ENCODE data around the gene MSMP.

The MSMP gene

GRCh38 chr9:35754264-35754663, at the start of gene MSMP:
MSMP (minus strand) TSS chr9:35754276; CDS start chr9:35754129, 147 bp downstream.
- TF ChIP-seq, protein P1, sequence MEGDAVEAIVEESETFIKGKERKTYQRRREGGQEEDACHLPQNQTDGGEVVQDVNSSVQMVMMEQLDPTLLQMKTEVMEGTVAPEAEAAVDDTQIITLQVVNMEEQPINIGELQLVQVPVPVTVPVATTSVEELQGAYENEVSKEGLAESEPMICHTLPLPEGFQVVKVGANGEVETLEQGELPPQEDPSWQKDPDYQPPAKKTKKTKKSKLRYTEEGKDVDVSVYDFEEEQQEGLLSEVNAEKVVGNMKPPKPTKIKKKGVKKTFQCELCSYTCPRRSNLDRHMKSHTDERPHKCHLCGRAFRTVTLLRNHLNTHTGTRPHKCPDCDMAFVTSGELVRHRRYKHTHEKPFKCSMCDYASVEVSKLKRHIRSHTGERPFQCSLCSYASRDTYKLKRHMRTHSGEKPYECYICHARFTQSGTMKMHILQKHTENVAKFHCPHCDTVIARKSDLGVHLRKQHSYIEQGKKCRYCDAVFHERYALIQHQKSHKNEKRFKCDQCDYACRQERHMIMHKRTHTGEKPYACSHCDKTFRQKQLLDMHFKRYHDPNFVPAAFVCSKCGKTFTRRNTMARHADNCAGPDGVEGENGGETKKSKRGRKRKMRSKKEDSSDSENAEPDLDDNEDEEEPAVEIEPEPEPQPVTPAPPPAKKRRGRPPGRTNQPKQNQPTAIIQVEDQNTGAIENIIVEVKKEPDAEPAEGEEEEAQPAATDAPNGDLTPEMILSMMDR (IDR thresholded peaks at IDR 0.05; ENCODE audit: low read depth, low read length), result no peak

GRCh38 chr9:35801328-35802128, 47.5 kb upstream of the MSMP start:
- no peak overlapping the region for H3K4me3 ChIP-seq (ENCODE audit: low read depth, low read length)
- TF ChIP-seq, protein P1 (IDR thresholded peaks at IDR 0.05; ENCODE audit: low read depth, low read length), result no peak

More at GRCh38 chr9:35754264-35754663, at the start of gene MSMP:
- no peak within 1 kb of the TSS for H3K4me3 ChIP-seq (ENCODE audit: low read depth, low read length)

DNA sequence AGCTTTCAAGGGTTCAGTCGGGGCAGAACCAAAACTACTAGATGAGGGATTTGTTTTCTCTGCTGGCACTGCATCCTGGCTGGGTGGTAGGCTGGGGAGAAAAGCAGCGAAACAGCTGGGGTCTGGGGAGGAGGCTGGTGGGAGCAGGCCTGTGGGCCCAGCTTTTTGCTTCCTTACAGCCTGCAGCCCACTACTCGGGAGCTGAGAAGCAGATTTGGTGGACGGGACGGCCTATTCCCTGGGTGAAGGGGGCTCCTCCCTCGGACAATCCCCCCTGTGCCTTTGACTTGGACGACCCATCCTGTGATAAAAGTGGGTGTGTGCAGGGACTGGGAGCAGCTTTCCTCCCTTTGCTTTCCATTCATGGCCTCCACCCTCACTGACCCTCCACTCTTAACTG, 46.5 kb upstream of the MSMP start:
- no peak overlapping the region for H3K4me3 ChIP-seq (ENCODE audit: low read depth, low read length)

DNA sequence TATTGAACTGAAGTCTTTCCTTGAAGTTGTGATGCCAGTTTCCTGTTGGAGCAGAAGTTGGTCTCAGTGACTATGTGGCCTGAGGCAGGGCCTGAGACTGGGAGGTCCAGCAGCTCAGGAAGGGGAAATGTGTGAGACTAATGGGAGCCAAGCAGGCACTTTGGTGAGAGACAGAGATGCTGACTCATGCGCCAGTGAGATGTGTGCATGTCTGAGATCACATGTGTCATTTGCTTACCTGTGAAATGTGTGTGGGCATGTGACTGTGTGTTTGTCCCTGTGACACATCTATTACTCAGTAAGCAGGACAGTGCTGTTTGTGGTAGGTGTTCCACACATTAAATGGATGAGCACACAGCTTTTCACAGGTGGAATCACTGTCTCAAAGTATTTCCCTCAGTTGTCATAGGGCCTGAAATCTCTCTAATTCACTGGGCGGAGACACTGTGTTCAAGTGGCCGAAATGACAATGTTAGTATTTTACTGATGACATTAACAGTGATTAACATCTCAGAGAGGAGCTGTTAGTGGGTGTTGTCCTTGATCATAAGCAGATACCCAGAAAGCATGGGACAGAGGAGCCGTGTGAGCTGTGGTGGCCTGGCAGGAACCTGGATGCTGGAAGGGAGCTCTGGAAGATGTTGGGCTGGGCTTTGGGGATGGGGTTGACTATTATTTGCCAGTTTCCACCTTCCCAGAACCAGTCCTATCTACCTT, 44.7 kb upstream of the MSMP start:
- TF ChIP-seq, protein P1 (IDR thresholded peaks at IDR 0.05; ENCODE audit: low read depth, low read length), result no peak
- no peak overlapping the region for H3K4me3 ChIP-seq (ENCODE audit: low read depth, low read length)

More for the DNA sequence above, 46.5 kb upstream of the MSMP start:
- TF ChIP-seq, protein P1 (IDR thresholded peaks at IDR 0.05; ENCODE audit: low read depth, low read length), result no peak

GRCh38 chr9:35797311-35798109, 43.4 kb upstream of the MSMP start:
- TF ChIP-seq, protein P1 (IDR thresholded peaks at IDR 0.05; ENCODE audit: low read depth, low read length), result no peak
- no peak overlapping the region for H3K4me3 ChIP-seq (ENCODE audit: low read depth, low read length)

DNA sequence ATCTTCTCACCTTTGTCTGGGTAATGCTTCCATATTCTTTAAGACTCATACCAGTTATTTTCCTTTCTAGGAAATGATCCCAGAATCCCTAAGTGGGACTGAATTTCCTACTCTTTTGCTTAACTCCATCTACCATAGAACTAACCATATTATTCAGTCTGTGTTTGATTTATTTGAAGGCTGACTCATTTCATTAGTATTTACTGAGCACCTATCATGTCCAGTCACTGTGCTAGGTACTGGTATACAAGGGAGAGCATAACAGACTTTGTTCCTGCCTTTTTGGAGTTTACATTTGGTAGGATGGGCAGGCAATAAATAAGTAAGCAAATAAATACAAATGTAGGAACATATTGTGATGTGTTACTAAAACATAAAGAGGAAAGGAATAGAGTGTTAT, 41.6 kb upstream of the MSMP start:
- H3K4me3 ChIP-seq (ENCODE audit: low read depth, low read length), result no peak overlapping the region
- TF ChIP-seq, protein P1 (IDR thresholded peaks at IDR 0.05; ENCODE audit: low read depth, low read length), result no peak

Measured in WI38 (cell line).